Measurements from ENCODE around the gene FOXD3. TPM values are rescaled to one million over a fixed set of nuclear protein-coding genes. Genes with fewer than 3 reads are reported as not detected.

Gene FOXD3
- total and polyA plus RNA-seq, 4 donors, result under 0.01 to 0.05 TPM; not detected in 2

DNA sequence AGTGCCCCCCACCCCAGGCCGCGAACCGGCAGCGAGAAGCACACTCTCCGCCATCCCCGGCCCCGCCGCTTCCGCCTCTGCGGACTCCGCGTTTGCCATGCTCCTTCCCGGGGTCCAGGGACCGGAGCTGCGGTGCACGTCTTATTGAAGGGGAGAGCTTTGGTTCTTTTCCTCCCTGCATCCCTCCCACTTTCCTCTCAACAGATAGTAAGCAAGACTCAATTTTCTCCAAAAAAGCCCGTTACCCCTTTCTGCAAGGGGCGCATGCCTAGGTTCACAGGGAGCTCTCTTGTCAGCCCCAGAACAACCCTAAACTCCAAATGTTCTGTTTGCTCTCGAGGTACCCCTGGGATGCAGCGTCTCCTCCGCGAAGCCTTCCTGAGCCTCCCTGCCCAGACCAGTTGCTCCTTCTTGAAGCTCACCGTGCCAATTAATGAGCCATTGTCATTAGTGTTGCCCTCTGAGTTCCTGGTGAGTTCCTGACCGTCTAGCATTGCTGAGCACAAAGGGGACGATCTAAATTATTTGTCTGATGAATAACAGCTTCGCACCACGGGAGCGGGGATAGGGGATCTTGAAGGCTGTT, 8.1 kb downstream of the FOXD3 start (continued):
- TF ChIP-seq, protein P1, sequence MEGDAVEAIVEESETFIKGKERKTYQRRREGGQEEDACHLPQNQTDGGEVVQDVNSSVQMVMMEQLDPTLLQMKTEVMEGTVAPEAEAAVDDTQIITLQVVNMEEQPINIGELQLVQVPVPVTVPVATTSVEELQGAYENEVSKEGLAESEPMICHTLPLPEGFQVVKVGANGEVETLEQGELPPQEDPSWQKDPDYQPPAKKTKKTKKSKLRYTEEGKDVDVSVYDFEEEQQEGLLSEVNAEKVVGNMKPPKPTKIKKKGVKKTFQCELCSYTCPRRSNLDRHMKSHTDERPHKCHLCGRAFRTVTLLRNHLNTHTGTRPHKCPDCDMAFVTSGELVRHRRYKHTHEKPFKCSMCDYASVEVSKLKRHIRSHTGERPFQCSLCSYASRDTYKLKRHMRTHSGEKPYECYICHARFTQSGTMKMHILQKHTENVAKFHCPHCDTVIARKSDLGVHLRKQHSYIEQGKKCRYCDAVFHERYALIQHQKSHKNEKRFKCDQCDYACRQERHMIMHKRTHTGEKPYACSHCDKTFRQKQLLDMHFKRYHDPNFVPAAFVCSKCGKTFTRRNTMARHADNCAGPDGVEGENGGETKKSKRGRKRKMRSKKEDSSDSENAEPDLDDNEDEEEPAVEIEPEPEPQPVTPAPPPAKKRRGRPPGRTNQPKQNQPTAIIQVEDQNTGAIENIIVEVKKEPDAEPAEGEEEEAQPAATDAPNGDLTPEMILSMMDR (IDR thresholded peaks at IDR 0.05; ENCODE audit: low read depth, low read length, missing input control), result no peak
- no peak for TF ChIP-seq GABPA (IDR thresholded peaks at IDR 0.05 in 1 of 2, conservative IDR thresholded peaks at IDR 0.05 in 1 of 2)

DNA sequence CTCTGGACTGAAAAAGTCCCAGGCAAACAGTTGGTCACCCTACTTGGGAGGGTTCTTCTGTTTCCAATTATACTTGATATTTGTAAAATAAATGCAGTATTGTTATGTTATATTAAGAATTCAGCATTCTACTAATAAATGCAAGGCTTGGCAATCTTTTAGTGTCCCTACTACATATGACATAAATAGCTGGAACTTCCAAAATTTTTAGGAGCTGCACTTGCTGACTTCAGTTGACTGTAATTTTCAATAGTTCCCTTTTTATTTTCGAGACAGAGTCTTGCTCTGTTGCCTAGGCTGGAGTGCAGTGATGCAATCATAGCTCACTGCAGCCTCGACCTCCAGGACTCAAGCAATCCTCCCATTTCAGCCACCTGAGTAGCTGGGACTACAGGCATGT, 20.0 kb downstream of the FOXD3 start:
- Histone ChIP-seq H3K36me3 (ENCODE audit: control insufficient read depth in 4 of 4, insufficient read depth in 3 of 4, low read depth in 1 of 4, low read length in 3 of 4) (no peaks in the 10 kb centered on the region), H3K27me3 (ENCODE audit: control insufficient read depth in 4 of 4, insufficient read depth in 4 of 4, low read length in 3 of 4) (peaks cover 0 to 8% (median under 1%) of the 10 kb centered on the region in 4 donors), H3K4me3 (ENCODE audit: low read depth in 1 of 3, low read length in 3 of 3) (no peak overlapping the region), H3K4me1 (ENCODE audit: control insufficient read depth in 4 of 4, insufficient read depth in 4 of 4, low read length in 3 of 4) (no peaks in the 10 kb centered on the region), H3K27ac (ENCODE audit: low read depth in 1 of 2, low read length in 2 of 2) (no peak overlapping the region), H3K9ac (ENCODE audit: low read depth in 1 of 2, low read length in 2 of 2) (no peak overlapping the region), H3K9me3 (ENCODE audit: control insufficient read depth in 4 of 4, low read length in 3 of 4) (no peaks in the 10 kb centered on the region)
- TF ChIP-seq, protein P2, sequence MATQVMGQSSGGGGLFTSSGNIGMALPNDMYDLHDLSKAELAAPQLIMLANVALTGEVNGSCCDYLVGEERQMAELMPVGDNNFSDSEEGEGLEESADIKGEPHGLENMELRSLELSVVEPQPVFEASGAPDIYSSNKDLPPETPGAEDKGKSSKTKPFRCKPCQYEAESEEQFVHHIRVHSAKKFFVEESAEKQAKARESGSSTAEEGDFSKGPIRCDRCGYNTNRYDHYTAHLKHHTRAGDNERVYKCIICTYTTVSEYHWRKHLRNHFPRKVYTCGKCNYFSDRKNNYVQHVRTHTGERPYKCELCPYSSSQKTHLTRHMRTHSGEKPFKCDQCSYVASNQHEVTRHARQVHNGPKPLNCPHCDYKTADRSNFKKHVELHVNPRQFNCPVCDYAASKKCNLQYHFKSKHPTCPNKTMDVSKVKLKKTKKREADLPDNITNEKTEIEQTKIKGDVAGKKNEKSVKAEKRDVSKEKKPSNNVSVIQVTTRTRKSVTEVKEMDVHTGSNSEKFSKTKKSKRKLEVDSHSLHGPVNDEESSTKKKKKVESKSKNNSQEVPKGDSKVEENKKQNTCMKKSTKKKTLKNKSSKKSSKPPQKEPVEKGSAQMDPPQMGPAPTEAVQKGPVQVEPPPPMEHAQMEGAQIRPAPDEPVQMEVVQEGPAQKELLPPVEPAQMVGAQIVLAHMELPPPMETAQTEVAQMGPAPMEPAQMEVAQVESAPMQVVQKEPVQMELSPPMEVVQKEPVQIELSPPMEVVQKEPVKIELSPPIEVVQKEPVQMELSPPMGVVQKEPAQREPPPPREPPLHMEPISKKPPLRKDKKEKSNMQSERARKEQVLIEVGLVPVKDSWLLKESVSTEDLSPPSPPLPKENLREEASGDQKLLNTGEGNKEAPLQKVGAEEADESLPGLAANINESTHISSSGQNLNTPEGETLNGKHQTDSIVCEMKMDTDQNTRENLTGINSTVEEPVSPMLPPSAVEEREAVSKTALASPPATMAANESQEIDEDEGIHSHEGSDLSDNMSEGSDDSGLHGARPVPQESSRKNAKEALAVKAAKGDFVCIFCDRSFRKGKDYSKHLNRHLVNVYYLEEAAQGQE (IDR thresholded peaks at IDR 0.05), result no peak
- no peak for TF ChIP-seq FOXA1 (IDR thresholded peaks at IDR 0.05)
- no peak for TF ChIP-seq SP1 (IDR thresholded peaks at IDR 0.05)
- TF ChIP-seq, protein P3, sequence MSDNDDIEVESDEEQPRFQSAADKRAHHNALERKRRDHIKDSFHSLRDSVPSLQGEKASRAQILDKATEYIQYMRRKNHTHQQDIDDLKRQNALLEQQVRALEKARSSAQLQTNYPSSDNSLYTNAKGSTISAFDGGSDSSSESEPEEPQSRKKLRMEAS (IDR thresholded peaks at IDR 0.05), result no peak
- TF ChIP-seq YY1 (IDR thresholded peaks at IDR 0.05), result no peak
- no peak for TF ChIP-seq HNF4A (conservative IDR thresholded peaks at IDR 0.05)
- no peak for TF ChIP-seq RXRA (IDR thresholded peaks at IDR 0.05)
- no peak for TF ChIP-seq RAD21 (IDR thresholded peaks at IDR 0.05)
- no peak for TF ChIP-seq JUND (IDR thresholded peaks at IDR 0.05)
- no peak for TF ChIP-seq NR2F2 (IDR thresholded peaks at IDR 0.05)
- TF ChIP-seq, protein P4, sequence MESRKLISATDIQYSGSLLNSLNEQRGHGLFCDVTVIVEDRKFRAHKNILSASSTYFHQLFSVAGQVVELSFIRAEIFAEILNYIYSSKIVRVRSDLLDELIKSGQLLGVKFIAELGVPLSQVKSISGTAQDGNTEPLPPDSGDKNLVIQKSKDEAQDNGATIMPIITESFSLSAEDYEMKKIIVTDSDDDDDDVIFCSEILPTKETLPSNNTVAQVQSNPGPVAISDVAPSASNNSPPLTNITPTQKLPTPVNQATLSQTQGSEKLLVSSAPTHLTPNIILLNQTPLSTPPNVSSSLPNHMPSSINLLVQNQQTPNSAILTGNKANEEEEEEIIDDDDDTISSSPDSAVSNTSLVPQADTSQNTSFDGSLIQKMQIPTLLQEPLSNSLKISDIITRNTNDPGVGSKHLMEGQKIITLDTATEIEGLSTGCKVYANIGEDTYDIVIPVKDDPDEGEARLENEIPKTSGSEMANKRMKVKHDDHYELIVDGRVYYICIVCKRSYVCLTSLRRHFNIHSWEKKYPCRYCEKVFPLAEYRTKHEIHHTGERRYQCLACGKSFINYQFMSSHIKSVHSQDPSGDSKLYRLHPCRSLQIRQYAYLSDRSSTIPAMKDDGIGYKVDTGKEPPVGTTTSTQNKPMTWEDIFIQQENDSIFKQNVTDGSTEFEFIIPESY (IDR thresholded peaks at IDR 0.05), result no peak
- no peak for TF ChIP-seq TAF1 (conservative IDR thresholded peaks at IDR 0.05)
- TF ChIP-seq, protein P5, sequence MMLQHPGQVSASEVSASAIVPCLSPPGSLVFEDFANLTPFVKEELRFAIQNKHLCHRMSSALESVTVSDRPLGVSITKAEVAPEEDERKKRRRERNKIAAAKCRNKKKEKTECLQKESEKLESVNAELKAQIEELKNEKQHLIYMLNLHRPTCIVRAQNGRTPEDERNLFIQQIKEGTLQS (IDR thresholded peaks at IDR 0.05), result no peak
- no peak for TF ChIP-seq FOXA2 (IDR thresholded peaks at IDR 0.05)
- no peak for TF ChIP-seq EGR1 (IDR thresholded peaks at IDR 0.05; ENCODE audit: low read depth in 2 of 2)
- TF ChIP-seq HNF4G (IDR thresholded peaks at IDR 0.05), result no peak
- TF ChIP-seq, protein P1 (IDR thresholded peaks at IDR 0.05; ENCODE audit: low read depth, low read length, missing input control), result no peak
- TF ChIP-seq GABPA (IDR thresholded peaks at IDR 0.05 in 1 of 2, conservative IDR thresholded peaks at IDR 0.05 in 1 of 2), result no peak
- WGBS, result 47% methylated on average over 2 of the region's 2 CpGs
- no peak for DNase-seq (ENCODE audit: low spot score)
